ENCODE data around the gene PAM. TPM values are rescaled to one million over a fixed set of nuclear protein-coding genes. Genes with fewer than 3 reads are reported as not detected.

Gene PAM
- total RNA-seq, 4 donors from 2014 or later, result 132 to 224 (median 184) TPM

DNA sequence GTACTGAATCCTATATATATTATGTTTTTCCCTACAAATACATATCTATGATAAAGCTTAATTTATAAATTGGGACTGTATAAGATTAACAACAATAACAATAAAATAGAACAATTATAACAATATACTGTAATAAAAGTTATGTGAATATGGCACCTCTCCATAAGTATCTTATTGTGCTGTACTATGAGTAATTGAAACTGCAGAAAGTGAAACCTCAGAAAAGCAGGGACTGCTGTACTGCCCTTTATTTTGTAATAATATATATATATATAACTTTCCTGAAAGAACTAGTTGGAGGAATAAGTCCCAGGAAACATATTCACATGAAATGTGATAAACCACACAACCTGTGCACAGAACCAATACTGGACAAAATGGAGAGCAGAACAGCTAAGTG is 77.3 kb downstream of the PAM start:
- no peaks in the 10 kb centered on the region for H3K9me3 ChIP-seq
- TF ChIP-seq POLR2A (IDR thresholded peaks at IDR 0.05) (no peak), EP300 (IDR thresholded peaks at IDR 0.05) (no peak)
- TF ChIP-seq, protein P1, sequence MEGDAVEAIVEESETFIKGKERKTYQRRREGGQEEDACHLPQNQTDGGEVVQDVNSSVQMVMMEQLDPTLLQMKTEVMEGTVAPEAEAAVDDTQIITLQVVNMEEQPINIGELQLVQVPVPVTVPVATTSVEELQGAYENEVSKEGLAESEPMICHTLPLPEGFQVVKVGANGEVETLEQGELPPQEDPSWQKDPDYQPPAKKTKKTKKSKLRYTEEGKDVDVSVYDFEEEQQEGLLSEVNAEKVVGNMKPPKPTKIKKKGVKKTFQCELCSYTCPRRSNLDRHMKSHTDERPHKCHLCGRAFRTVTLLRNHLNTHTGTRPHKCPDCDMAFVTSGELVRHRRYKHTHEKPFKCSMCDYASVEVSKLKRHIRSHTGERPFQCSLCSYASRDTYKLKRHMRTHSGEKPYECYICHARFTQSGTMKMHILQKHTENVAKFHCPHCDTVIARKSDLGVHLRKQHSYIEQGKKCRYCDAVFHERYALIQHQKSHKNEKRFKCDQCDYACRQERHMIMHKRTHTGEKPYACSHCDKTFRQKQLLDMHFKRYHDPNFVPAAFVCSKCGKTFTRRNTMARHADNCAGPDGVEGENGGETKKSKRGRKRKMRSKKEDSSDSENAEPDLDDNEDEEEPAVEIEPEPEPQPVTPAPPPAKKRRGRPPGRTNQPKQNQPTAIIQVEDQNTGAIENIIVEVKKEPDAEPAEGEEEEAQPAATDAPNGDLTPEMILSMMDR (IDR thresholded peaks at IDR 0.05), result no peak
- no peak overlapping the region for H3K27ac ChIP-seq
- no peaks in the 10 kb centered on the region for H3K36me3 ChIP-seq
- no peak overlapping the region for H3K4me3 ChIP-seq
- no peaks in the 10 kb centered on the region for H3K27me3 ChIP-seq
- H3K4me1 ChIP-seq, result peaks cover 0 to 7% (median 0%) of the 10 kb centered on the region in 4 donors
- no peak for DNase-seq (ENCODE audit: low spot score in 2 of 2)

DNA sequence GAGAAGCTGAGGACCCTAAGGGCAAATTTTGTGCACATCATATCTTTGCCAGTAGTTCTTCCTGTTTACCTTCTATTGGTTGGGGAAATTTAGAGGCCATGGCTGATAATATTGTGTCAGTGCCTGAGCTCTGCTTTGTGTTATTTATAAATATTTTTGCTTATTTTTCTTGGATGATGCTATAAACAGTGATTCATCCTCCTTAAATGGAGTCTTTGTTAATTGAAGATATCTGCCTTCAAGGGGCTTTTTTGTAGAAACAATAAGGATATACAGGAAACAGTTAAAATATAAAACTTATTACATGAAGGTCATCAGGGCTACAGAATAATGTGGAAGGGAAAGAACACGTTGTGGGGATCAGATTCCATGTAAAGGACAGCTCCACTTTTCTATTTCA is 78.0 kb downstream of the PAM start:
- no peak for DNase-seq (ENCODE audit: low spot score in 2 of 2)
- Histone ChIP-seq H3K36me3 (no peaks in the 10 kb centered on the region), H3K9me3 (no peaks in the 10 kb centered on the region), H3K4me1 (peaks cover 0 to 7% (median 0%) of the 10 kb centered on the region in 4 donors), H3K4me3 (no peak overlapping the region), H3K27me3 (no peaks in the 10 kb centered on the region), H3K27ac (no peak overlapping the region)
- no peak for TF ChIP-seq EP300 (IDR thresholded peaks at IDR 0.05)
- no peak for TF ChIP-seq POLR2A (IDR thresholded peaks at IDR 0.05)
- TF ChIP-seq, protein P1 (IDR thresholded peaks at IDR 0.05), result no peak
- 12 to 22% methylated on average over 1 of the region's 1 CpG for WGBS, 2 donors

DNA sequence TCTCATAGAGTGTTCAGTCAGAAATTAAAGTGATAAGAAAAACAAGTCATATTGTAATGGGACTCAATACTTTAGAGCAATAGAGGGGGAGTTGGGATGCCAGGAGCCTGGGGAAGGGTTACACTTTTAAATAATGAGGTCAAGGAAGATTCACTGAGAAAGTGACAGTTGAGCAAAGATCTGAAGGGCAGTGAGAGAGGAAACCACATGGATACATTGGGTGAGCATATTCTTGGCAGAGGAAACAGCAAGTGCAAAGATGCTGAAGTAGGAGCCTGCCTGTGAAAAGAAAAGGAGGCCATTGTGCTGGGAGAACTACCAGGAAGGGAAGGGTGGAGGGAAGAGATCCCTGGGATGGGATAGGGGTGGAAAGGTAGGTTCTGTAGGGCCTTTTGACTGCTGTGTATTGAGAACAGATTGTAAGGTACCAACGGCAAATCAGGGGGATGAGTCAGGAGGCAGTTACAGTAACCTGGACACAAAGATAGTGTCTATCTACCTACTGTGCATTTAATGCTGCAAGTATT is 79.4 kb downstream of the PAM start:
- Histone ChIP-seq H3K36me3 (no peaks in the 10 kb centered on the region), H3K4me1 (peaks cover 0 to 7% (median 0%) of the 10 kb centered on the region in 4 donors), H3K27me3 (no peaks in the 10 kb centered on the region), H3K4me3 (no peak overlapping the region), H3K9me3 (no peaks in the 10 kb centered on the region), H3K27ac (no peak overlapping the region)
- TF ChIP-seq, protein P1 (IDR thresholded peaks at IDR 0.05), result no peak
- TF ChIP-seq POLR2A (IDR thresholded peaks at IDR 0.05) (no peak), EP300 (IDR thresholded peaks at IDR 0.05) (no peak)
- WGBS, 2 donors, result 85 to 86% methylated on average over 1 of the region's 1 CpG
- no peak for DNase-seq (ENCODE audit: low spot score in 2 of 2)

DNA sequence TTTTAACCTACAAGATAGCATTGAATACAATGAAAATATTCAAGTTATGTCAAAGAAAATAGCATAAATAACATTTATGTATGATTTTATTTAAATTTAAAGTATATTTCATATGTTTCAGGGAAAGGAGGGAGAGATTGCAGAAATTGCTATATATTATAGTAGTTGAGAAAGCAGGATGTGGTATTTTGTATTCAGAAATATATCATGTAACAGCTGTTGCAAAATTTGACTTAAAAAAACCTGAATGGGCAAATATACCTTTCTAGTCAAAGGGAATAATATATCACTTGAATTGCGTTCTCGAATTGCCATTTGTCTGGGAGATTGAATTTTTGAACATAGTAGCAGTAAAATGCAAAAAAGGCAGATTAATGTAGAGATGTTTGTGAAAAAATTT is 80.6 kb downstream of the PAM start:
- TF ChIP-seq EP300 (IDR thresholded peaks at IDR 0.05) (no peak), POLR2A (IDR thresholded peaks at IDR 0.05) (no peak)
- TF ChIP-seq, protein P1 (IDR thresholded peaks at IDR 0.05), result no peak
- Histone ChIP-seq H3K4me3 (no peak overlapping the region), H3K27me3 (no peaks in the 10 kb centered on the region), H3K4me1 (peaks cover 0 to 7% (median 0%) of the 10 kb centered on the region in 4 donors), H3K27ac (no peak overlapping the region), H3K9me3 (no peaks in the 10 kb centered on the region), H3K36me3 (no peaks in the 10 kb centered on the region)
- WGBS, 2 donors, result 77 to 87% methylated on average over 2 of the region's 2 CpGs
- DNase-seq (ENCODE audit: low spot score in 2 of 2), result no peak

DNA sequence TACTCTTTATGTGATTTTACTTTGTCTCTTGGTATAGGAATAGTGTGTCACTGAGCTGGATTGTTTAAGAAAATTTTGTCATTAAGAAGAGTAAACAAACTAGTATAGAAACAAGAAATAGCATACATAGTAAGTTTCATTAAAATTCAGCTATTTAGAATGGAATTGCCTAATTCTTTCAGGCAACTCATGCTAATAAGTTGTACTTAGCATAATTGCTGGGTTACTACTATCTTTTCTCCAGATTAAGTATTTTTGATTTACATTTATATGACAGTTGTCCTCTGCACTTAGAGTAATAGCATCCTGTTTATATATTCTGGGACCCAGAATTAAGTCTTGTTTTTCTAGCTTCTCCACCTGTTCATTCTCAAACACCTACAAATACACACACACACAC is 85.9 kb downstream of the PAM start:
- no peaks in the 10 kb centered on the region for H3K27me3 ChIP-seq
- no peaks in the 10 kb centered on the region for H3K9me3 ChIP-seq
- no peak overlapping the region for H3K27ac ChIP-seq
- H3K4me3 ChIP-seq, result no peak overlapping the region
- H3K4me1 ChIP-seq, result no peaks in the 10 kb centered on the region
- DNase-seq (ENCODE audit: low spot score in 2 of 2), result no peak
- TF ChIP-seq, protein P1 (IDR thresholded peaks at IDR 0.05), result no peak
- TF ChIP-seq POLR2A (IDR thresholded peaks at IDR 0.05) (no peak), EP300 (IDR thresholded peaks at IDR 0.05) (no peak)
- H3K36me3 ChIP-seq, result no peaks in the 10 kb centered on the region
